ENCODE results near the gene AACS.

The AACS gene

DNA sequence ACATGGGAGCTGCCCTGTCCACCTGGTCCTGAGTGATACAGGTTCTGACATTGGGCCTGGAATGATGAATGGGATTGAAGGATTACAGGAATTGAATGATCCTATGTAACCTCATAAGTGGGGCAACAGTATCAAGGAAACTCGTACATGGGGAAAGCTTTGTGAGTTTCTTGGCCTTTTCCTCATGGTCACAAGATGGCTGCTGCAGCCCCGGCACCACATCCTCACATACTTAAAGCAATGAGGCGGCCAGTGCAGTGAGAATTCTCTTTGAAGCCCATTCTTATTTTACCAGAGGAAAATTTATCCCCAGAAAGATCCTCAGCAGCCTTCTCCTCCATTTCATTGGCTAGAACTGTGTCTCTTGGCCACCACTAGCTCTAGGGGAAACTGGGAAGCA lies 91.9 kb downstream of the AACS start:
- DNase-seq: no peak

GRCh38 chr12:125159702-125160101 lies 94.5 kb downstream of the AACS start:
- no peak for DNase-seq

DNA sequence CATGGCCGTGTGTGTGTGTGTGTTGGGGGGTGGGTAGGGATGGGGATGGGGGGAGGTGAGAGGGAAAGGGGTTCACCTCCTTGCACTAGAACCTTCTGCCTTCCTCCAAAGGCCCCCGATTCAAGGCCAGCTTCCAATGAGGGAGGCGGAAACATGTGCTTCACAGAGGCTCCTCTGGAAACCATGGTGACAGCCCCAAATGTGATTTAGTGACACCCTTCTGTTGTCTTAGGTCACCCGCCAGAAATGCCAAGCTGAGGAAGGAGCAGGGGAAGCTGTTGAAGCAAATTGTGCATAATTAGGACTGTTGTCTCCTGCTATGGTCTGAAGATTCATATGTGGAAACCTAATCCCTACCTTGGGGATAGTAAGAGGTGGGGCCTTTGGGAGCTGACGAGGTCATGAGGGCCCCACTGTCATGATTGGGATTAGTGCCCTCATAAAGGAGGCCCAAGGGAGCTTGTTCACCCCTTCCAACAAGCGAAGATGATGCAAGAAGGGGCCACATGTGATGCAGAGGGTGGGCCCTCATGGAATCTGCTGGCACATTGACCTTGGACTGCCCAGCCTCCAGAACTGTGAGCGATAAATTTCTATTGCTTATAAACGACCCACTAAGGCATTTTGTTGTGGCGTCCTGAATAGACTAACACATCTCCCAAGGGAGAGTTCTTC lies 95.2 kb downstream of the AACS start:
- no peak for DNase-seq

- no peak for DNase-seq
Measured at GRCh38 chr12:125161712-125162022, 96.4 kb downstream of the AACS start.

GRCh38 chr12:125162489-125163028 lies 97.3 kb downstream of the AACS start:
- DNase-seq: no peak

DNA sequence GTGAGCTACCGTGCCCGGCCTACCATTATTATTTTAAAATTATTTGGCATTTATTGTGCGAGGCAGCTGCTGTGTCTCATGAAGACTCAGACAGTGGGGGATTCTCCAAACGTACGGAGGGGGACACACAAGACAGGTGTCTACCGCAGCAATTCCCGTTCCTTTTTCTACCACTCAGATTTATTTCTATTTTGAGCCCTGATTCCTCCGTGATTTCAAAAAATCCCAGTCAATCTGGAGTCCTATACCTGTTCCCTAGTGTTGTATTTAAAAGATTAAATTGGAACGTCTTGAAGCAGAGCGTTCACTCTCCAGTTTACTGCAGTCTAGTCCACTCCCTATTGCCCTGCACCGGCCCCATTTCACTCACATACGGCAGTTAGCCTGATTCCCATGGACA lies 97.9 kb downstream of the AACS start:
- no peak for DNase-seq

DNA sequence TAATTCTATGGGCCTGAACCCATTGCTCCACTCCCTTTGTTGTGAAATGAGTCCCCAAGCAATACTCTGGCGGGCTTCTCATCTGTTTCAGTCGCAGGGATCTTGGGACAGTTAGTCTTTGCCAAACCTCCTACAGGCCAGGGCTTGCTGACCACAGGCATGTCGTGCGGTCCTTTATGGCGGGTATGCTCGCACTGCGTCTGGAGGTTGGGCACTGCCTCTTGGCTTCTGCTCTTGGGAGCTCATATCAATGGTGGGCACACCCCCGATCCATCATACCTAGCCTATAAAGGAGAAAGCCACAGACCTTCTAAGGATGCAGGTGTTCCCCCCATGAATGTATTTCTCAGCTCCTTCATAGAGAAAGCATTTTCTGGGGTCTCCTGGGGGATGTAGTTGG lies 99.3 kb downstream of the AACS start:
- DNase-seq: no peak

GRCh38 chr12:125166041-125166440 lies 100.8 kb downstream of the AACS start:
- no peak for DNase-seq

- no peak for DNase-seq
Measured at GRCh38 chr12:125167658-125168057, 102.4 kb downstream of the AACS start.

- no peak for DNase-seq
Measured at GRCh38 chr12:125169451-125169850, 104.2 kb downstream of the AACS start.

- DNase-seq: no peak
Measured at GRCh38 chr12:125169870-125170269, 104.6 kb downstream of the AACS start.

DNA sequence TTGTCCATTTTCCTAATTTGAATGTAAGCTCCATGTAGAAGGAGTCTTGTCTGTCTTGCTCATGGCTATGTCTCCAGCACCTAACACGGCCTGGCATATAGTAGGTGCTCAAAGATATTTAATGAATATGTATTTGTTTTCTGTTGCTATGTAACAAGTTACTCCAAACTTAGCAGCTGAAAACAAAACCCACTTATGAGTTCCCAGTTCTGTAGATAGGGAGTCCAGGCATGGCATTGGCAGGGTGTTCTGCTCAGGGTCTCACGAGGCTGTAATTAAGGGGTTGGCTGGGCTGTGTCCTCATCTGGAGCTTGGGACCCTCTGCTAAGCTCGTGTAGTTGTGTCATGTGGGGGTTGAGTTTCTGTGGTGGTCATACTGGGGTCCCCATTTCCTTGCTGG lies 106.0 kb downstream of the AACS start:
- DNase-seq: no peak

DNA sequence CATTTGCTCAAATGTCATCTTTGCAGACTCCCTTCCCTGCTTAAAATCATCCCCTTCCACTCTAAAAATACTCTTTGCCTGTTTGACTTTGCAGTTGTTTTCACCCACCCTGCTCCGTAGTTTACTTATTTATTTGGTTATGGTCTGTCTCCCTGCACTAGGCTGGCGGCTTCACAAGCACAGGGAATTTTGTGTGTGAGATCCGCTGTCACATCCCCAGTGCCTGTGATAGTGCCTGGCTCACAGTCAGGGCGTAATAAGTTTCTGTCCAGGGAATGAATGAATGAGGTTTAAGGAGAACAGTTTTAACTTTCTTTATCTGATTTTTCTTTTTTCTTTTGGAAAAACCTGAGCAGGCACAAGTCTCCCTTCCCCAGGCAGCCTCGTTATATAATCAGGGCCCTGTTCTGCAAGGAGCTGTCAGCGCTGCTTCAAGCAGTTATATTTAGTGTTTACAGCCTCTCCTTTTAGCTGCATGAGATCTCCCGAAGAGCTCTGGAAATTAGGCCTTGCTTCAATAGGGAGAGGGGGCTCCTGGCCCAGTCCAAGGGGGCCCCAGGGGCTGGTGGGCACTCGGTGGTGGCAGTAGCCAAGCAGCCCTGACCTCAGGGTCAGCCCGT lies 107.1 kb downstream of the AACS start:
- DNase-seq: no peak

DNA sequence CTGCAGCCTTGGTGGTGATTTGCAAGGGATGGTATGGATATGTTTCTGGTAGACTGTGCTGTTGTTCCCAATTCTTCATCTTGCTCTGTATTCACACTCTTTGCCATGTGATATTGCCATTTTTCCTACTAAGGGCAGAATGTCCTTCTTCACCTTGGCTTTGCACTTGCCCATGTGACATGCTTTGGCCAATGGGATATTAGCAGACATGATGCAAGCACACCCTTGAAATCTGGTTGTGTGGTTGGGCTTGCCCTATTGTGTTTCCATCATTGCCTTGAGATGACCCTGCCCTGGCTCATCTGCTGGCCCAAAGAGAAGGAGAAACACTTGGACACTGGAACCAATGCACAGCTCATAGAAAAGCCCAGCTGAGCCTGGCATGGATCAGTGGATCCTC lies 110.3 kb downstream of the AACS start:
- DNase-seq: no peak

GRCh38 chr12:125178222-125178621 lies 113.0 kb downstream of the AACS start:
- no peak for DNase-seq

- DNase-seq: no peak
Measured at GRCh38 chr12:125180144-125180543, 114.9 kb downstream of the AACS start.

GRCh38 chr12:125181107-125181506 lies 115.9 kb downstream of the AACS start:
- no peak for DNase-seq

- DNase-seq: peak; percentile 67
Measured at GRCh38 chr12:125183187-125184067, 118.2 kb downstream of the AACS start.

GRCh38 chr12:125184213-125184967 lies 119.2 kb downstream of the AACS start:
- DNase-seq: no peak

DNA sequence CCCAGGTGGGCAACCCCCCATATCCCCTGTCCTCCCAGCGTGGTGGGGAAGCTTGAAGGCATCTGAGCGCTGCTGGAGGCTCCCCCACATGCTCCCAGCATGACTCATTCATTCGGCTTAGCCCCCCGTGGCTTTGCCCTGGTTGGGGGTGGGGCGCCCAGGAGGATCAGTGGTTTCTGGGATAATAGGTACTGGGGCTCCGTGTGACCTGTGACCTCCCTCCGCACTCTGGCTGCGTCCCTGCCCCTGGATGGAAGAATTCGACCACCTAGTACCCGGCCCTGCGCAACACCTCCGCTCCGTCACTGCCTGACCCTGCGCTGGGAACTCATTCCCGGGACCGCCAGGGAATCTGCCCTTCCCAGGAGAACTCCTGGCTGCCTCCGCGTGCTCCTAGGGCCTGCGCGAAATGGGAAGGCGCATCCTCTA lies 120.1 kb downstream of the AACS start:
- peak; percentile 20 for DNase-seq

DNA sequence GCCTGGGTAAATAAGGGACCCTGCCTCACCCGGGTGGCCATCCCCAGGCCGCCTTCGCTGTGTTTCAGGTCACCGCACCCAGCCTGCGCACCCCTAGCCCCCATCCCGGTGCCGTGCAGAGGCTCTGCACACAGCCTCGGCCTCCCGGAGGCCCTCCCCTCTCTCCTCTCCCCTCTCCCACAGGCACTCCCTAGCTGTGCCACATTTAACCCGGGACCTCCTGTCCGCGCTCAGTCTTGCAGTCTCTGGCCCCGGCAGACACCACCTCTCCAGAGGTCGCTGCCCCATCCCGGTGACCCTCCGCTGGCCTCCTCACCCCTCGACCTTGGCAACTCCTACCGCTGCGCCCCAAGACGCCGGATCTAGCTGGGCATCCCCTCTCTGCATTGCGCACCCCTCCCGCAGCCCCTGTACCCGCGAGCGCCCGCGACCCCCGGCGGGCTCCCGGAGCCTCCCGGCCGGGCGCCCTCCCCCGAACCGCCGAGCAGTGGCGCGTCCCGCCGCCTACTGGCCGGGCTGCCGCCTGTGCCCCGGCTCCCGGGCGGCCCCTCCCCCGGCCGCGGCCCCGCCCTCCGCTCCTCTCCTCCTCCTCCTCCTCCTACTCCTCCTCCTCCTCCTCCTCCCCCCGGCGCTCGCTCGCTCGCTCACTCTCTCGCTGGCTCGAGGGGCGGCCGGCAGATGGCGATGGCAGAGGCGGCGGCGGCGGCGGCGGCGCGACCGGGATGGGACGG lies 120.7 kb downstream of the AACS start, which contains the start of gene TMEM132B:
Gene TMEM132B (plus strand): TSS at position 647 of the 731 bp plus-strand sequence.
- peak; percentile 83 for DNase-seq
